ENCODE data around the gene KCNK18. TPM values are rescaled to one million over a fixed set of nuclear protein-coding genes. Genes with fewer than 3 reads are reported as not detected.
"Not testable (repeated sequence)": the region's sequence is repeated elsewhere in the genome, so short reads cannot be mapped to it uniquely, and the experiment has no call there.

The KCNK18 gene
- total and polyA plus RNA-seq, 9 donors = not detected

- H3K36me3 ChIP-seq = no peaks in the 10 kb centered on the region
- no peak overlapping the region for H3K27ac ChIP-seq
- TF ChIP-seq POLR2A (IDR thresholded peaks at IDR 0.05) (no peak), EP300 (IDR thresholded peaks at IDR 0.05) (no peak), CTCF (IDR thresholded peaks at IDR 0.05) (no peak)
- H3K4me1 ChIP-seq (ENCODE audit: insufficient read depth) = no peaks in the 10 kb centered on the region
- H3K9me3 ChIP-seq = no peaks in the 10 kb centered on the region
- H3K27me3 ChIP-seq = no peaks in the 10 kb centered on the region
- no peak for DNase-seq
- intact Hi-C loops (cut with DNase I) = no loop called here
- H3K4me3 ChIP-seq = no peak overlapping the region
These were observed 30.9 kb downstream of the KCNK18 start for GRCh38 chr10:117228210-117228609.

GRCh38 chr10:117230107-117230506, 32.8 kb downstream of the KCNK18 start:
- H3K27ac ChIP-seq; H3K36me3 ChIP-seq; H3K9me3 ChIP-seq; H3K4me1 ChIP-seq (ENCODE audit: insufficient read depth); DNase-seq; H3K27me3 ChIP-seq; H3K4me3 ChIP-seq; intact Hi-C loops (cut with DNase I): not testable (repeated sequence)
- WGBS, 3 donors = 93 to 97% (median 95%) methylated on average over 4 of the region's 4 CpGs

GRCh38 chr10:117237401-117237991, 40.2 kb downstream of the KCNK18 start:
- no peaks in the 10 kb centered on the region for H3K9me3 ChIP-seq
- H3K4me1 ChIP-seq (ENCODE audit: insufficient read depth) = no peaks in the 10 kb centered on the region
- no peak overlapping the region for H3K4me3 ChIP-seq
- intact Hi-C loops (cut with DNase I) = no loop called here
- TF ChIP-seq POLR2A (IDR thresholded peaks at IDR 0.05) (no peak), EP300 (IDR thresholded peaks at IDR 0.05) (no peak), CTCF (IDR thresholded peaks at IDR 0.05) (no peak)
- no peak overlapping the region for H3K27ac ChIP-seq
- WGBS, 3 donors = 91 to 95% (median 94%) methylated on average over 5 of the region's 5 CpGs
- no peak for DNase-seq
- no peaks in the 10 kb centered on the region for H3K36me3 ChIP-seq
- no peaks in the 10 kb centered on the region for H3K27me3 ChIP-seq

- Histone ChIP-seq H3K4me1 (ENCODE audit: insufficient read depth) (no peaks in the 10 kb centered on the region), H3K27me3 (no peaks in the 10 kb centered on the region), H3K9me3 (no peaks in the 10 kb centered on the region), H3K27ac (no peak overlapping the region), H3K4me3 (no peak overlapping the region), H3K36me3 (no peaks in the 10 kb centered on the region)
- no peak for DNase-seq
- TF ChIP-seq POLR2A (IDR thresholded peaks at IDR 0.05) (no peak), EP300 (IDR thresholded peaks at IDR 0.05) (no peak), CTCF (IDR thresholded peaks at IDR 0.05) (no peak)
- 80 to 86% (median 82%) methylated on average over 8 of the region's 8 CpGs for WGBS, 3 donors
- intact Hi-C loops (cut with DNase I) = no loop called here
These were observed 41.8 kb downstream of the KCNK18 start for GRCh38 chr10:117239051-117239450.

- Histone ChIP-seq H3K9me3 (no peaks in the 10 kb centered on the region), H3K36me3 (no peaks in the 10 kb centered on the region), H3K4me3 (no peak overlapping the region), H3K27ac (no peak overlapping the region), H3K4me1 (ENCODE audit: insufficient read depth) (no peaks in the 10 kb centered on the region), H3K27me3 (no peaks in the 10 kb centered on the region)
- DNase-seq = no peak
- intact Hi-C loops (cut with DNase I) = no loop called here
- TF ChIP-seq EP300 (IDR thresholded peaks at IDR 0.05) = no peak
- 70 to 77% (median 76%) methylated on average over 15 of the region's 15 CpGs for WGBS, 3 donors
These were observed 42.7 kb downstream of the KCNK18 start for GRCh38 chr10:117239721-117240620.
